ENCODE measurements around the gene OR5M10.

The OR5M10 gene

GRCh38 chr11:56543739-56544138 lies 33.8 kb downstream of the OR5M10 start:
- in situ Hi-C loops (cut with HindIII; ENCODE audit: low sequenced_read_pairs): no loop called here
- no peak overlapping the region for H3K4me3 ChIP-seq (ENCODE audit: low read depth, low read length)
- no peak for DNase-seq (ENCODE audit: low read depth, low spot score)
- TF ChIP-seq CTCF (IDR thresholded peaks at IDR 0.05; ENCODE audit: low read depth, low read length): no peak

- in situ Hi-C loops (cut with HindIII; ENCODE audit: low sequenced_read_pairs): no loop called here
- DNase-seq (ENCODE audit: low read depth, low spot score): no peak
- TF ChIP-seq CTCF (IDR thresholded peaks at IDR 0.05; ENCODE audit: low read depth, low read length): no peak
- H3K4me3 ChIP-seq (ENCODE audit: low read depth, low read length): no peak within 1 kb of the TSS
Measured at GRCh38 chr11:56543157-56543556, 34.4 kb downstream of the OR5M10 start, which contains the start of gene OR5M11. Gene OR5M11 (minus strand): TSS chr11:56543257. CDS start chr11:56543257, 0 bp downstream.

GRCh38 chr11:56533054-56533740 lies 44.3 kb downstream of the OR5M10 start:
- H3K4me3 ChIP-seq (ENCODE audit: low read depth, low read length): no peak overlapping the region
- no peak for TF ChIP-seq CTCF (IDR thresholded peaks at IDR 0.05; ENCODE audit: low read depth, low read length)
- in situ Hi-C loops (cut with HindIII; ENCODE audit: low sequenced_read_pairs): no loop called here
- no peak for DNase-seq (ENCODE audit: low read depth, low spot score)

GRCh38 chr11:56531856-56532255 lies 45.7 kb downstream of the OR5M10 start:
- no peak overlapping the region for H3K4me3 ChIP-seq (ENCODE audit: low read depth, low read length)
- in situ Hi-C loops (cut with HindIII; ENCODE audit: low sequenced_read_pairs): no loop called here
- TF ChIP-seq CTCF (IDR thresholded peaks at IDR 0.05; ENCODE audit: low read depth, low read length): no peak
- DNase-seq (ENCODE audit: low read depth, low spot score): no peak

Measured in astrocyte of the spinal cord (primary cell).